ENCODE data around the gene NCAPH2.

Gene NCAPH2

GRCh38 chr22:50460938-50461337 is 47.1 kb upstream of the NCAPH2 start:
- TF ChIP-seq ZNF8 (CRISPR knock-in tag; IDR thresholded peaks at IDR 0.05) (no peak), ZNF565 (CRISPR knock-in tag; conservative IDR thresholded peaks at IDR 0.05; ENCODE audit: low read depth) (no peak), CSDC2 (CRISPR knock-in tag; IDR thresholded peaks at IDR 0.05) (no peak), ZC3H10 (CRISPR knock-in tag; IDR thresholded peaks at IDR 0.05) (no peak), ZNF70 (CRISPR knock-in tag; IDR thresholded peaks at IDR 0.05) (no peak), TOX (CRISPR knock-in tag; IDR thresholded peaks at IDR 0.05; ENCODE audit: borderline replicate concordance) (no peak), ARNTL (CRISPR knock-in tag; IDR thresholded peaks at IDR 0.05; ENCODE audit: borderline replicate concordance, low read depth) (no peak), SNAI2 (CRISPR knock-in tag; IDR thresholded peaks at IDR 0.05) (no peak), TSHZ2 (CRISPR knock-in tag; IDR thresholded peaks at IDR 0.05) (no peak), GLIS3 (CRISPR knock-in tag; IDR thresholded peaks at IDR 0.05) (no peak), ZFP30 (CRISPR knock-in tag; IDR thresholded peaks at IDR 0.05) (no peak), ESRRG (CRISPR knock-in tag; IDR thresholded peaks at IDR 0.05) (no peak)
- TF ChIP-seq, protein P1, sequence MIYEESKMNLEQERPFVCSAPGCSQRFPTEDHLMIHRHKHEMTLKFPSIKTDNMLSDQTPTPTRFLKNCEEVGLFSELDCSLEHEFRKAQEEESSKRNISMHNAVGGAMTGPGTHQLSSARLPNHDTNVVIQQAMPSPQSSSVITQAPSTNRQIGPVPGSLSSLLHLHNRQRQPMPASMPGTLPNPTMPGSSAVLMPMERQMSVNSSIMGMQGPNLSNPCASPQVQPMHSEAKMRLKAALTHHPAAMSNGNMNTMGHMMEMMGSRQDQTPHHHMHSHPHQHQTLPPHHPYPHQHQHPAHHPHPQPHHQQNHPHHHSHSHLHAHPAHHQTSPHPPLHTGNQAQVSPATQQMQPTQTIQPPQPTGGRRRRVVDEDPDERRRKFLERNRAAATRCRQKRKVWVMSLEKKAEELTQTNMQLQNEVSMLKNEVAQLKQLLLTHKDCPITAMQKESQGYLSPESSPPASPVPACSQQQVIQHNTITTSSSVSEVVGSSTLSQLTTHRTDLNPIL (CRISPR knock-in tag; IDR thresholded peaks at IDR 0.05; ENCODE audit: low read depth): no peak
- TF ChIP-seq, protein P2, sequence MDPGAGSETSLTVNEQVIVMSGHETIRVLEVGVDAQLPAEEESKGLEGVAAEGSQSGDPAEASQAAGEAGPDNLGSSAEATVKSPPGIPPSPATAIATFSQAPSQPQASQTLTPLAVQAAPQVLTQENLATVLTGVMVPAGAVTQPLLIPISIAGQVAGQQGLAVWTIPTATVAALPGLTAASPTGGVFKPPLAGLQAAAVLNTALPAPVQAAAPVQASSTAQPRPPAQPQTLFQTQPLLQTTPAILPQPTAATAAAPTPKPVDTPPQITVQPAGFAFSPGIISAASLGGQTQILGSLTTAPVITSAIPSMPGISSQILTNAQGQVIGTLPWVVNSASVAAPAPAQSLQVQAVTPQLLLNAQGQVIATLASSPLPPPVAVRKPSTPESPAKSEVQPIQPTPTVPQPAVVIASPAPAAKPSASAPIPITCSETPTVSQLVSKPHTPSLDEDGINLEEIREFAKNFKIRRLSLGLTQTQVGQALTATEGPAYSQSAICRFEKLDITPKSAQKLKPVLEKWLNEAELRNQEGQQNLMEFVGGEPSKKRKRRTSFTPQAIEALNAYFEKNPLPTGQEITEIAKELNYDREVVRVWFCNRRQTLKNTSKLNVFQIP (CRISPR knock-in tag; IDR thresholded peaks at IDR 0.05; ENCODE audit: borderline replicate concordance, low read depth): no peak
- TF ChIP-seq, protein P3, sequence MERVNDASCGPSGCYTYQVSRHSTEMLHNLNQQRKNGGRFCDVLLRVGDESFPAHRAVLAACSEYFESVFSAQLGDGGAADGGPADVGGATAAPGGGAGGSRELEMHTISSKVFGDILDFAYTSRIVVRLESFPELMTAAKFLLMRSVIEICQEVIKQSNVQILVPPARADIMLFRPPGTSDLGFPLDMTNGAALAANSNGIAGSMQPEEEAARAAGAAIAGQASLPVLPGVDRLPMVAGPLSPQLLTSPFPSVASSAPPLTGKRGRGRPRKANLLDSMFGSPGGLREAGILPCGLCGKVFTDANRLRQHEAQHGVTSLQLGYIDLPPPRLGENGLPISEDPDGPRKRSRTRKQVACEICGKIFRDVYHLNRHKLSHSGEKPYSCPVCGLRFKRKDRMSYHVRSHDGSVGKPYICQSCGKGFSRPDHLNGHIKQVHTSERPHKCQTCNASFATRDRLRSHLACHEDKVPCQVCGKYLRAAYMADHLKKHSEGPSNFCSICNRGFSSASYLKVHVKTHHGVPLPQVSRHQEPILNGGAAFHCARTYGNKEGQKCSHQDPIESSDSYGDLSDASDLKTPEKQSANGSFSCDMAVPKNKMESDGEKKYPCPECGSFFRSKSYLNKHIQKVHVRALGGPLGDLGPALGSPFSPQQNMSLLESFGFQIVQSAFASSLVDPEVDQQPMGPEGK (CRISPR knock-in tag; IDR thresholded peaks at IDR 0.05; ENCODE audit: borderline replicate concordance): no peak

DNA sequence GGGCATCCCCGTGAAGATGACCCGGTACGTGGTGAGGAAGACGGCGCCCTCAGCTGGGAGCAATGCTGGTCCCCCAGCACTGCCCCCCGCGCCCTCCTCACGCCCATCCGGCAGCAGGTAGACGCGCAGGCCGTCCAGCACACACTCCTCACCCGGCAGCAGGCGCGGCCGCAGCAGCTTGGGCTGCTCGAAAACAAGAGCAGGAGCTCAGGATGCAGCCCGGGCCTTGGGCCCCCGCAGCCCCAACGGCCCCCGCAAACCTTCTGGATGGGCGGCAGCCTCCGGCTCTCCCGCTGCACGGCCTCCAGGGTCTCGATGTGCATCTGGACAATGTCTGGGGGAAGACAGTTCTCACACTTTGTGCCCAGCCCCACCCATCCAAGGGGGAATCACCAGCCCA is 46.5 kb upstream of the NCAPH2 start:
- ATAC-seq: no peak
- TF ChIP-seq, protein P1 (CRISPR knock-in tag; IDR thresholded peaks at IDR 0.05; ENCODE audit: low read depth): no peak
- TF ChIP-seq TOX (CRISPR knock-in tag; IDR thresholded peaks at IDR 0.05; ENCODE audit: borderline replicate concordance): no peak
- TF ChIP-seq, protein P2 (CRISPR knock-in tag; IDR thresholded peaks at IDR 0.05; ENCODE audit: borderline replicate concordance, low read depth): no peak
- no peak for TF ChIP-seq ESRRG (CRISPR knock-in tag; IDR thresholded peaks at IDR 0.05)

More at GRCh38 chr22:50460938-50461337, 47.1 kb upstream of the NCAPH2 start:
- no peak for ATAC-seq

DNA sequence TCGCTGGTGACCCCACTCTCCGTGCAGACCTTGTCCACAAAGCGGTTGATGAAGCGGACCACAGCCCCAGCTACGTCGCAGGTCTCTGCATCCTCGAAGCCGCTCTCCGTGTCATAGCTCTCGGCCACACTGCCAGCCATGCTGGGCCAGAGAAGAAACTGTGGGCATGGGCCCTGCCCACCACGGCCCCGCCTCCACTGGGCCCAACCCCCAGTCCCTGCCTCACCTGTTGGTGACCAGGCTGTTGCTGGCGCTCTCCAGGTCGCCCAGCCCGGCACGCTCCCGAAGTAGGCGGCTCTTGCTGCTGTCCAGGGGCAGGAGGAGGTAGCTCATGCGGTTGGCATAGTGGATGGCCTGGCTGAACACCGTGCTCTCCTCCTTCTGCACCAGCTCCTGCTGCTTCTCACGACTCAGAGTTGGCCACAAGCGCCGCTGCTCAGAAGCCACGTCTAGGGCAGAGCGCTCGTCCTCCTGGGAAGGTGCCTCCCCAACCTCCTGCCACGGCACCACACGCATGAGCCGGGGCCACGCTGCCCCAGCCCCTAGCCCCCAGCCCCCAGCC is 46.0 kb upstream of the NCAPH2 start:
- ATAC-seq: no peak
- no peak for TF ChIP-seq PPARA (CRISPR knock-in tag; IDR thresholded peaks at IDR 0.05; ENCODE audit: borderline replicate concordance)

Measured in SK-N-SH treated with all-trans-retinoic acid at 6 μM for 48 hours (cell line).